Measurements from ENCODE around the gene MPDZ.

GRCh38 chr9:13278368-13279246 is 885 bp downstream of the MPDZ start:
- TF ChIP-seq, protein P1, sequence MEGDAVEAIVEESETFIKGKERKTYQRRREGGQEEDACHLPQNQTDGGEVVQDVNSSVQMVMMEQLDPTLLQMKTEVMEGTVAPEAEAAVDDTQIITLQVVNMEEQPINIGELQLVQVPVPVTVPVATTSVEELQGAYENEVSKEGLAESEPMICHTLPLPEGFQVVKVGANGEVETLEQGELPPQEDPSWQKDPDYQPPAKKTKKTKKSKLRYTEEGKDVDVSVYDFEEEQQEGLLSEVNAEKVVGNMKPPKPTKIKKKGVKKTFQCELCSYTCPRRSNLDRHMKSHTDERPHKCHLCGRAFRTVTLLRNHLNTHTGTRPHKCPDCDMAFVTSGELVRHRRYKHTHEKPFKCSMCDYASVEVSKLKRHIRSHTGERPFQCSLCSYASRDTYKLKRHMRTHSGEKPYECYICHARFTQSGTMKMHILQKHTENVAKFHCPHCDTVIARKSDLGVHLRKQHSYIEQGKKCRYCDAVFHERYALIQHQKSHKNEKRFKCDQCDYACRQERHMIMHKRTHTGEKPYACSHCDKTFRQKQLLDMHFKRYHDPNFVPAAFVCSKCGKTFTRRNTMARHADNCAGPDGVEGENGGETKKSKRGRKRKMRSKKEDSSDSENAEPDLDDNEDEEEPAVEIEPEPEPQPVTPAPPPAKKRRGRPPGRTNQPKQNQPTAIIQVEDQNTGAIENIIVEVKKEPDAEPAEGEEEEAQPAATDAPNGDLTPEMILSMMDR (IDR thresholded peaks at IDR 0.05), result no peak
- TF ChIP-seq EZH2 (IDR thresholded peaks at IDR 0.05), result no peak
- no peak for TF ChIP-seq EZH2phosphoT487 (IDR thresholded peaks at IDR 0.05)

Measured in neural progenitor cell (in vitro differentiated cells).